NCI-H82 treated with DMSO at 0.1 percent for 48 hours (cell line): ENCODE results near the gene HECW1.
A peak's percentile ranks its signal among the peaks of the same experiment; 100 is the strongest.
"Not testable (repeated sequence)": the region's sequence is repeated elsewhere in the genome, so short reads cannot be mapped to it uniquely, and the experiment has no call there.

Experiments used
- DNase-seq: peaks from one replicate; lab custom pipeline; 2025; ENCODE audit not compliant: unreplicated experiment; lab: John Stamatoyannopoulos, UW

HECW1 gene

GRCh38 chr7:43560742-43561330 is 448.4 kb downstream of the HECW1 start:
- no peak for DNase-seq

GRCh38 chr7:43562383-43562782 is 449.9 kb downstream of the HECW1 start:
- no peak for DNase-seq

GRCh38 chr7:43565786-43566185 is 453.3 kb downstream of the HECW1 start:
- no peak for DNase-seq

- DNase-seq: no peak
Measured at GRCh38 chr7:43568529-43568928, 456.1 kb downstream of the HECW1 start.

DNA sequence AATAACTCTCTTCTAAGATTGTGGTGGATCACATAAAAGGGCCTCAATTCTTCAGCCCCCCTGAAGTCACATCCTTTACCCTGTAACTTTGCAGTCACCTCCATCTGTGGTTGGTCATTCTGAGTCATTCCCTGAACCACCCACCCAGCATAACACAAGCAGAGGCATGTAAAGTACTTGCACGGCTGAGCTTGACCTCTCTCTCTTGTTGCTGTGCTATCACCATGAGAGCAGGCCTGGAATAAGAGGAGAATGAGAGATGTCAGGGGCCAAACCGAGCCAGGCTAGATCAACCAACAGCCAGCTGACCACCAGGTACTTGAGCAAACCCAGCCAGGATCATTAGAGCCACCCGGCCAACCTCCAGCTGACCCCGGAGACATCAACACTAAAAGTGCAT is 457.0 kb downstream of the HECW1 start:
- DNase-seq: no peak

- DNase-seq: no peak
Measured at GRCh38 chr7:43570688-43571365, 458.4 kb downstream of the HECW1 start.

DNA sequence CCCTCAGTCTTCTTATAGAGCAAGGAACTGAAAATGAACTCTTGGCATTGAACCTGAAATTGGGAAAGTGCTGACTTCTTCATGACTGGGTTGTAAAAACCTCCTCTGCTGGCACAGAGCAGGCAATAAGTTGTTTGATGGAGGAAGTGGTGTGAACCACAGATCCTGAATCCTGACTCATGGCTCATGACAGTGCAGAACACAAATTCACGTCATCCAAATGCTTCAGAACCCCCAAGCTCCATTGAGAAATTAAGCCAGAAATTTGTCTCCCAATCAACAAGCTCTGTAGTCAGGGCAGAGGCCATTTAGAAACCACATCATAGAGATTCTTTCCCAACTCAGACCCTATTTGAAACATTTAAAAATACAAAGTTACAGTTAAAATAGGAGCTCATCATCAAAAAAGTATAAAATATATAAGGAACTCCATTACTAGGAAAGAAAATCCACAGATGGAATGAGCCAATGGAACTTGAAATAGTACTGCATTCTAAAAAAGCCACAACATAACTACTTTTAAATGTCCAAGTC is 460.1 kb downstream of the HECW1 start:
- DNase-seq: no peak

- not testable (repeated sequence) for DNase-seq
Measured at GRCh38 chr7:43573832-43574231, 461.4 kb downstream of the HECW1 start.

DNA sequence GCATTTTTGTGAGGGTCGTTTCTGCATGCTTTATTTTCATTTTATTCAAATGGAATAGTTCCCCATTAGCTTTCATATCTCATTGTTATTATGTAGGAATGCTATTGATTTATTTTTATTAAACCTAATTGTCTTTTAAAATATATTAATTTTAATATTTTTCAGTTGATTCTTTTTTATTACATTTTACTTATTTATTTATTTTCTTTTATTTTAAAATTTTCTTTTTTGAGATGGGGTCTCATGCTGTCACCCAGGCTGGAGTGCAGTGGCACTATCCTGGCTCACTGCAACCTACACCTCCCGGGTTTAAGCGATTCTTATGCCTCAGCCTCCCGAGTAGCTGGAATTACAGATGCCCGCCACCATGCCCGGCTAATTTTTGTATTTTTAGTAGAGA is 463.1 kb downstream of the HECW1 start:
- no peak for DNase-seq

DNA sequence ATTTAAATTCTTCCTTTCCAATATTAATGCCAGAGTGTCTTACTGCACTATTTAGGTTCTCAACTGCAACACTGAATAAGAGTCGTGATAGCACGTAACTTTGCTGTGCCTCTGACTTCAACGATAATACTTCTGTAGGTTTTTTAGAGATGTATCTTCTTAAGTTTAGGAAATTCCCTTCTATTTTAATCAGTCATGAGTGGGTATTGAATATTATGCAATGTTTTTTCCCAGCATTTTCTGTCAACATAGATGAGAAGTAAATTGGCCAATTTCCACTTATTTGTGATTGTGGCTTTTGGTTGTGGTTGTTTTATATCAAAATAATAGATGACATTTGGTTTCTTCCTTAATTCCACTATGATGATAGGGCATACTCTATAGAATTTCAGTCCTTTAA is 463.8 kb downstream of the HECW1 start:
- DNase-seq: no peak

GRCh38 chr7:43577485-43577951 is 465.1 kb downstream of the HECW1 start:
- no peak for DNase-seq

DNA sequence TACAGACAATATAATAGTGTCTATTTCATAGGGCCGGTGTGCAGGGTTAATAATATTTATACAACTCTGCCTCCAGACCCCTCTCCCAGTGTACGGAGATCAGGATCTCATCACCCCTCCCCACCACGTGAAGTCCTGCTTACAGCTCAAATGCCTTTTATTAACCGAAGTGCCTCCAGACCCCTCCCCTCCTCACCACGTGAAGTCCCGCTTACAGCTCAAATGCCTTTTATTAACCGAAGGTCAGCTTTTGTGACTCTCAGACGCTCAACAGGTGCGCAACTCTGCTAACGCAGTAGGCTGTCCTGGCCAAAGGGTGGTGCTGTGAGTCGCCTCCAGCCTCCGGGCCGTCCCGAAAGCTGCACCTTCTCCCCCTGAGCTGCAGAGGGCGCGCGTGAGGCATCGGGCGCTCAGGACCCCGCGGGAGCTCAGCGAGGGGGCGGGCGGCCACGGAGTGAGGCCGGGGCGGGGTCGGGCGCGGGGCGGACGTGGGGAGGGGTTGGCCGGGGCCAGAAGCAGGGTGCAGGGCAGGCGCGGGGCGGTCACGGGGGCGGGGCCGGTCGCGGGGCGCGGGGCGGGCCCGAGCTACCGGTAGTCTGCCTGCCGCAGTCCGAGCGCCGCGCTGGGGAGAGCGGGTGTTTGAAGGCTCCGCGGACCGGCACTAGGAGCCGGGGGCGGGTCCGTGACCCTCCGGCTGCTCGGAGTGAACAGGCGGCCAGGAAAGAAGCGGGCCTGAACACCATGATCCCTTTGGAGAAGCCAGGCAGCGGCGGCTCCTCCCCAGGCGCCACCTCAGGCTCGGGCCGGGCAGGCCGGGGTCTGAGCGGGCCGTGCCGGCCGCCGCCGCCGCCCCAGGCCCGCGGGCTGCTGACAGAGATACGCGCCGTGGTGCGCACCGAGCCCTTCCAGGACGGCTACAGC is 470.3 kb downstream of the HECW1 start, which contains the start of gene STK17A:
STK17A (plus strand) TSS at position 606 of the 921 bp plus-strand sequence; CDS start at position 742, 136 bp downstream.
- peak; percentile 86 for DNase-seq

GRCh38 chr7:43583424-43584194 is 471.2 kb downstream of the HECW1 start:
- DNase-seq: no peak

DNA sequence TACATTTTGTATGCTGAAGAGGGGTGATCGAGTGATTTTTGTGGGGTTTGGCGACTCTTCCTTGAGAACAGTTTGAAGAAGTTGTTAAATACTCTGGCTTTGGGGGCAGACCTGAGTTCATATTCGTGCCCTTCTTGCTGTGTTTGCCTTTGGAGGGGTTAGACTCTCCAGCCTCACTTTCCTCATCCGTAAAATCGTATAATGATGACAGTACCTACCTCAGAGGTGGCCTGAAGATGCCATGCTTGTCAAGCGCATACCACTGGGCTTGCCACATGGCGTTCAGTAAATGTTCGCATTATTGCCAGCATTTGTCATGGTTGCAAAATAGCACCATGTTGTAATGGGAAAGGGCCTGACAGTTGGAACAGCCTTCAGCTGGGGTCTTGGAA is 471.7 kb downstream of the HECW1 start:
- DNase-seq: no peak

DNA sequence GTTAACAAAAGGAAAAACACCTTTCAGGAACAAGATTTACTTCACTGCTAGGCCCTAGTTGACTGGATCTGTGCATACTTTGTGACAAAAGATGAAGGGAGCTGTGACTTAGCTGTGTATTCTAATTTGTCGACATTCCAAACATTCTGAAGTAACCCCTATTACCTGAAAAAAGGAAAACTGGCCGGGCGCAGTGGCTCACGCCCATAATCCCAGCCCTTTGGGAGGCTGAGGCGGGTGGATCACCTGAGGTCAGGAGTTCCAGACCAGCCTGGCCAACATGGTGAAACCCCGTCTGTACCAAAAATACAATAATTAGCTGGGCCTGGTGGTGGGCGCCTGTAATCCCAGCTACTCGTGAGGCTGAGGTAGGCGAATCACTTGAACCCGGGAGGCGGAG is 472.3 kb downstream of the HECW1 start:
- DNase-seq: not testable (repeated sequence)

DNA sequence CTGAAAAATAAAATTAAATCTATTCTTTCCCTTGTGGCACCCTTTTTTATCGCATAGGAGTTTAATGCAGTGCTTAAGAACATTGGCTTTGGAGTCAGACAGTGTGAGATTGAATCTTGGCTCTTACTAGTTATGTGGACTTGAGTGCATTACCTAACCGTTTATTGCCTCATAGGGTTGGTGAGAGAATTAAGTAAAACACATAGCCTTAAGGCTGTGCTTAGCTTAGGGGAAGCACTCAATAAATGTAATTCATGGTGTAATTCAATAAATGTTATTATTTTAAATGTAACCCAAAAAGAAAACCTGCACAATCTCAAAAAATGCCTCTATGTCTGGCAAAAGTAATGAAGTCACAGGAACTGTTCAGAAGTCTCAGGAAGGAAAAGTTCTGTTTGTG is 473.1 kb downstream of the HECW1 start:
- DNase-seq: no peak

DNA sequence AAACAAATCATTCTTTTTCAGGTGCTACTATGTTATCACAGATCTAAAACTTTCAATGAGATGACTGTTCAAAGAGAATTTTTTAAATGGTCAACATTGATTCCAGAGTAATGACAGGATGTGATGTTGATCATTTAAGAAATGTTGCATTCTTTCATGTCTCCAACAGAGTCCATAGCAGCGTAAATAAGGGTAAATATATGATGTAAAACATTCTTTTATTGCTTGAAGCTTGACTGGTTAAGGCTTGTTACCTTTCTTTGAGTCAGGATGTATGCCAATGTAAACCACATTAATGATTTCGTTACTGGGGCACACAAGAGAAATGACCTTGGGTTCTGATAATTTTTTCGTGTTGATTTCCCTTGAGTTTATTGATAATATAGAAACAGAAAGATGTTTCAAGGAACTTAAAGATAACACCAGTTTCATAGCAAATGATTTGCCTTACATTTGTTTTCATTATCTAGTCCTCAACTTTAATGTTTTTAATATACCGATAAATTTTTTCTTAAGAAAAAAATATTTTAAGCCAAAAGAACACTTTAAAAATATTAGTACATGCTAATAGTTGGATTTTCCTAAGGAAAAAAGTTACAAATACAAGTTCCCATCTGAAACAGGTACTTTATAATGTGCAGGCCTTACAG is 473.9 kb downstream of the HECW1 start:
- no peak for DNase-seq

GRCh38 chr7:43588477-43589132 is 476.2 kb downstream of the HECW1 start:
- DNase-seq: no peak

DNA sequence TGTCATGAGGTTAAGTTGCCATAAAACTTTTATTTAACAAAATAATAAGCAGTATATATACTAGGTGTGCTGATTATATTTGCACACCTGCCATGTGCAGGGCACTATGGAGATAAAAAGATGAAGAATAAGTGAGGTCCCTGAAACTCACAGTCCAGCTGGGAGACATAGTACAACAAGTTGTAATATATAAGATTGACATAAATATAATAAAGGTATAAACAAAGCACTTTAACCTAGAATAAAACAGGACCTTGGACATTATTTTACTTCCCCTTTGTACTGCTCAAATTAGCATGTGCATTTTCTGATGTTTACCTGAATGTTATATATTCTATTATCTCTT is 476.7 kb downstream of the HECW1 start:
- no peak for DNase-seq

DNA sequence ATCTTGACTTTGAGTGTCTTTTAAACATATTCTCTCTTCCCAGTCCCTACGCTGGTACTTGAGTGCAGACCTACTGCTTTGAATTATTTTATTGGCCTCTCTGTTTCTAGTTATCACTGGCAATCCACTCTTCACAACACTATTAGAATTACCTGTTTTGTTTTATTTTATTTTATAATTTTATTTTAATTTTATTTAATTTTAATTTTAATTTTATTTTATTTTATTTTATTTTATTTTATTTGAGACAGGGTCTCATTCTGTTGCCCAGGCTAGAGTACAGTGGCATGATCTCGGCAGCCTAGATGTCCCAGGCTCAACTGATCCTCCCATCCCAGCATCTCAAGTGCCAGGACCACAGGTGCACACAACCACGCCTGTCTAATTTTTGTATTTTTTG is 477.3 kb downstream of the HECW1 start:
- no peak for DNase-seq
